HG02938 (cell line): Measurements from ENCODE around the gene KRTDAP.

Experiments
- ATAC-seq: cut with Tn5 transposase; IDR thresholded peaks from one replicate; pipeline ENCODE4 v1.9.1; 2021; ENCODE audit warnings: mild to moderate bottlenecking, moderate library complexity; ENCODE audit not compliant: unreplicated experiment

The KRTDAP gene

DNA sequence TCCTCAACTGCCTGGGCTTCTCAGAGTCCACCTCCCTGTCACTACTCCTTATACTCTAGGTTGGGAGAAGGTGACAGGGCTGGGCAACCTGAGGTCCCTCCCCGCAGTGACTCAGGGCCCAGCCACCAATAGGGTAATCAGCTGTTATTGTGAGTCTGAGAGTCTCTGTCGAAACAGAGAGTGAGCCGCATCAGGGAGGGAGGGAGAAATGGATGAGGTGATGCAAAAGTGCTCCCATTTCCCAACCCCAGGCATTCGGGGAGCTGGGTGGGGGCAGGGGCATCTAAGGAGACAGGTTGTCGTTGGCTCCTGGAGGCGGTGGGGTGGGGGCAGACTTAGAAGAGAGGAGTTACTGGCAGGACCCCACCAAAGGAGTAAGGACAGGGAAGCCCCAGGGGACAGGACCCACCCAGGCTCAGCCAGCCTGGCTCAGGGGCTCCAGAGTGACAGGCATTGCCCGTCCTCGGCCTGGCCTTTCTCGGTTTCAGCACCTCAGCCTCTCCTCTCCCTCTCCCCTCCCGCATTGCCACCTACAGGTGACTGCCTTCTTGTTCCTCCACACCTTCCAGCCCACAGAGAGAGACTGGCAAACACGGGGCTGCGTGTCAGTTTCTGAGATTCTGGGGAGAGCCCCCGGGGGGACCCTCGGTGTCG lies 23.5 kb upstream of the KRTDAP start, which contains the start of gene DMKN:
DMKN (minus strand) TSS at position 22 of the 654 bp plus-strand sequence. CDS start 174 bp downstream, outside the sequence.
- no peak for ATAC-seq

DNA sequence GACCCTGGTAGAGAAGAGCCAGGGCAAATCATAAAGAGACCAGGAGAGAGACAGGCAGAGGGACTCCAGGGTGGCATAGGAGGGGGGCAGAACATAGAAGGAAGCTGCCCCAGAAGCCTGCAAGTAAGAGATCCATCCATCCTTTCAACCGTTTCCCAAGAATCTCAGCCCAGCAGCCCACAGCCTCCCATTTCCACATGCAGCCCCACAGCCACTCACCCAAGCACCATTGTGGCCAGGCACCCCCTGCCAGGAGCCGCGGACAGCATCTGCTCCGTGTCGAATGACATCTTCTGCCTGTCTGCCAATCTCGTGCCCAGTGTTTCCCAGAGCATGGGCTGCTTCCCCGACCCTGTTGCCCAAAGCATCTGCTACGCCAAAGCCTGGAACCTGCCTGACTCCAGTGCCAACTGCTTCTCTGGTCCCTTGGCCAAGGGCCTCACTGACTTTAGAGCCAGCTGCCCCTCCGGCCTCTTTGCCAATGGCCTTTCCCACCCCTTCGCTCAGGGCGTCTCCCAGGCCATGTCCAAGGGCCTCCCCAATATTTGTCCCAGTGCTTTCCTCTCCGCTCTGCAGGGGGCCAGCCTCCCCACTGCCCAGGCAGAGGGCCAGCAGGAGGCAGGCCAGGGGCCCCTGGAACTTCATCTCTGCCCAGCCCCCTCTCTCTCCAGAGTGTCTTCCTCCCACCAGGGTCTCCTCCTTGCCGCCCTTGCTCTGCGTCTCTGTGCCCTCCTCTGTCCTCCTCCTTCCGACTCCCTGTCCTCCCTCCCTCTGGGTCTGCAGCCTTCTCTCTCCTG lies 22.8 kb upstream of the KRTDAP start:
- ATAC-seq, result no peak

DNA sequence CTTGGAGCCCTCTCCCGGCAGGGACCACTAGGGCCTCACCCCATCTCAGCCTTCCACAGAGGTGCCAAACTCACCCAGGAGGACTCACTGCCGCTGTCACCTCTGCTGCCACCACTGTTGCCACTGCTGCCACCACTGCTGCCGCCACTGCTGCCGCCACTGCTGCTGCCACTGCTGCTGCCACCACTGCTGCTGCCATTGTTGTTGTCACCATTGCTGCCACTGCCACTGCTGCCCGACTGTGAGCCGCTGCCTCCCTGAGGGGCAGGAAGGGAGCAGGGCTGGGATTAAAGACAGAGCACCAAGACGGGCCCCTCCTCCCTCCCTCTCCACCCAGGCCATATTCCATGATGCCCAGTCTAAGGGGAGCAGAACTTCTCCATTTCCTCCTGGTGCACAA lies 21.1 kb upstream of the KRTDAP start:
- no peak for ATAC-seq

DNA sequence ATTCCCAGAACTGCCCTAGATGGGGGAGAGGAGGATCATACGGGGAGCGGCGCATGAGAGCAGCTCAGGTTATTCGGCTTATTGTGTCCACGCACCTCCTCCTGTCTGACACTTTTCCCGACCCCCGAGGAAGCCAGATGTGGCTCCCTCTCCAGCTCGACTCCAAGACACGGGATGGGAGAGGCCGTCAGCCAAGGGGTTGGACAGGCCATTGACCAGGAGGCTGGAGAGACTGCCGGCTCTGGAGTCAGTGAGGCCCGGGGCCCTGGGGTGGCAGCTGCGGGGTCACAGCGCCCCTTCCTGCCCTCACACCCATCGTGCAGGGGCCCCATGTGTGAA lies 20.3 kb upstream of the KRTDAP start:
- no peak for ATAC-seq

DNA sequence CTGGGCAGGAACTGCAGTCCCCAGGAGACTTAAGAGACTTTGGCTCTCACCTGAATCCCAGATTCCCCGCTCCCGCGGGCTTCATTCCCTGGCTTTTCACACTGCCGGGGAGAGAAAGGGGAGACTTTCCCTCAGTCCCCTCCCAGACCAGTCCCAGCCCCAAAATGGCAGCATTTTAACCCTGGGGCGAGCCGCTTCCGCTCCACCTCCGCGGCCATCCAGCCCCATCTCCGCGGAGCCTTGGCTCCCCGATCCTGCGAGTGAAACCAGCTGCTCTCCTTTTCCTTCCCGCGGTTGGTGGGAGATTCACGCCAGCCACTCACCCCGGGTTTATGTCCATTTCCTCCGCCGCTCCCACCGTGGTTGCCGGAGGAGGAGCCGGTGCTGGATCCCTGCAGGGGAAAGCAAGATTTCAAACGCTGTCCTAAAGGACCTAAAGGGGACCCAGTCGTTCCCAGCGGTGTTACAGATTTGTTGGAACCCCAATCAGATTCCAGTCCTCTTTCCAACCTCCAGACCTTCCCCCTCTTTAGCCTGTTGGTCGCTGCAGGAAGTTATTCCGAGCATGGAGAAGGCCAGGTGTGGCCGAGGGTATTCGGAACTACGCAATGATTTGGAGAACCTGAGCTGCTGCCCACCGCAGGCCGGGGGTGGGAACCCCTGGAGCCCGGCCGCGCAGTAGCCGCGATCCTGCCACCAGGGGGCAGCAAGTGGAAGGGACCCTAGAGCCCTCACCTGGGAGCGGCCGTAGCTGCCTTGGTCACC lies 19.8 kb upstream of the KRTDAP start:
- ATAC-seq, result no peak

DNA sequence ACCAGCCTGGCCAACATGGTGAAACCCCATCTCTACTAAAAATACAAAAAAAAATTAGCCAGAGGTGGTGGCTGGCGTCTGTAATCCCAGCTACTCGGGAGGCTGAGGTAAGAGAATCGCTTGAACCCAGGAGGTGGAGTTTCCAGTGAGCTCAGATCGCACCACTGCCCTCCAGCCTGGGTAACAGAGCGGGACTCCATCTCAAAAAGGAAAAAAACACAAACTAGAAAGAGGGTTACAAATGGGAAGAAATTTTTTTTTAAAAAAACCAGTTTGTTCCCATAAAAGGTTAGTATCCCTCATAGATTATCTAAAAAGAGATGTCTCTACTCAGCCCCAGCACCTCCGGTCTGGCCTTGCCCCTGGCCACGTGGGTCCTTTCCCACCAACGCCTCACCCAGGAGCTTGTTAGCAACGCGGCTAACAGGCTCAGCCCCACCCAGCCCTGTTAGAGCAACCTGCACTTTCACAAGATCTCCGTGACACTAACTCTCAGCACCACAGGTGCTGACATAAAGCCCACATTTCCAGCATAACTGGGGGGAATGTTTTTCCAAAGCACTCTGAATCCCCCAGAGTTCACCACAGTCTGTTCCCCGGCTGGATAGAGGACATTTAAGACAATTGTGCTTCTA lies 18.9 kb upstream of the KRTDAP start:
- ATAC-seq, result no peak

DNA sequence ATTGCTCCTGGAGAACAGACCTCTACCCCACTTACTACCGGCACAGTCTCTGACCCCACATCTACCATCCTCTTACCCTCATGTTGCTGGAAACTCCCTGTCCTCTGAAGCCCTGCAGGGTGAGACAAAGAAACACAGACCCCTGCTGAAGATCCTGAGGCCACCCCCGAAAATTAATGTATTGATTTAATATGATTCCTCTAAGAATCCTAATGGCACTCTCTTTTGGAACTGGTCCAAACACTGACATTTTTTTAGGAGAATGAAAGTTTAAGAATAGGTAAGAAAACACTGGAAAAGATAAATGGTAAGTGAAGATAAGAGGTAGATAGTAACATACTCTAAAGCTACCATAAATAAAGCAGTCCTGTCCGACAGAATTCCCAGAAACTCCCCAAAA lies 17.9 kb upstream of the KRTDAP start:
- ATAC-seq, result no peak

DNA sequence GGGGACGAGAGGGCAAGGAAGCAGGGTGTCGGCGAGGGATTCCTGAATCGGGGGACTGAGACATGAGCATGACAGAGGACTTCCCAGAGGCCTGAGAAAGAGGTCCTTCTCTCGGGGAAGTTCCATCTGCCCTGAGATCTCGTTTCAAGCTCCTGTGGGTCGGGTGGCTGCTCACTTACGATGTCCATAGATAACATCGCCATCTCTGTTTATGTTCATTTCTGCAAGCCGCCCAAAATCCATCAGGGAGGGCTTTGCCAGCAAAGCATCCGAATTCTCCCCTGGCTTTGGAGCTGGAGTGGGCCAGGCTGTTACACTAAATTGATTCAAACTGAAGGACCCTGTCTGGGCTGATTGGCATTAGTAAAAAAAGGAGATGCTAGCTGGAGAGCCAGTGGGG lies 17.3 kb upstream of the KRTDAP start:
- no peak for ATAC-seq

DNA sequence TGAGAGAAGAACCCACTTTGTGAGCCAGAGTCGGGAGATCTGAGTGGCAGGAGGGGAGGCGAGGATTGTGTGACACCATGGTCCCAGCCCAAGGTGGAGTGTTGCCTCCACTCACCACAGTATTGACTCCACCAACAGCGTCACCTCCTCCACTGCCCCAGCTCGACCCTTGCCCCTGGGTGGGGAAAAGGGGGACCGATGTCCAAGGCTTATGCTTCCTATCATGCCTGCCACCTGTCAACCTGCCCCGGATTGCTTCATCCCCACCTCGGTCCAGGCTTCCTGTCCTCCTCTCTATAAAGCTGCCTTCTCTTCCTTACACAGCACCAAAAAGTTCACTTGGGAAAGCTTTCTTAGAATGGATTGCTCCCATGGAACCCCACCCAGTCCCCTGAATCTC lies 15.7 kb upstream of the KRTDAP start:
- no peak for ATAC-seq

DNA sequence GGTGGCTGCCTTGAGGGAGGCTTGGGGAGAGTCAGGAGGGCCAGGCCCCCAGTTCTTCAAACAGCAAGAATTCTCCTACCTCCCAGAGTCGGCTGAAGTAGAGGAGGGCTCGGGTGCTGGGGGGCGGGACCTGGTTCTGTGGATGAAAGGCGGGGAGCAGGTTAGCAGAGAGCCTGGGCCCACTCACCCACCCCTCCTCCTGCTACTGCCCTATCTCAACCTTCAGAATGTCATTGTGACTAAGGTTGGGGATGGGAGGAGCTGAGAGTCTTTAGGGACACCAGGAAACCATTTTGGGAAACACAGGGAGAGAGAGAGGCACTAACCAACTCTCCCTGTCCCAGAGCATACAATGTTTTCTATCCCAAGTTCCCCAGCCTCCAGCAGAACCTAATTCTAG lies 12.5 kb upstream of the KRTDAP start:
- ATAC-seq, result no peak

DNA sequence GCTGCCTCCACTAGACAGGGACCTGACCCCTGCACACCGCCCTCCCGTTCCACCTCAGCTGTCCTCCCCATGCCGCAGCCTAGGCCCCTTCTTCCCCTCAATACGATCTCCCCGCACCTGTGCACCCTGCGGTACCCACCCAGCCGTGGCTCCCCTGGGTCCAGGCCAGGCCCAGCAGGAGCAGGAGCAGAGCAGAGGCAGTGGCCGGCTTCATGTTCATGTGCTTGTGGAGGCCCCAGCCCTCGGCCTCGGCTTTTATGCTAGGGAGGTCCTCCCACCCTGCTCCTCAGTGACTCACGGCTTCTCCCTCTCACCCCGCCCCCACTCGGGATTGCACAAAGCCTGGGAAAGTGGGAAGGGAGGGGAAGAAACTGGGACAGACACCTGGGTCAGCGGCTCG lies 11.4 kb upstream of the KRTDAP start:
- ATAC-seq, result no peak

DNA sequence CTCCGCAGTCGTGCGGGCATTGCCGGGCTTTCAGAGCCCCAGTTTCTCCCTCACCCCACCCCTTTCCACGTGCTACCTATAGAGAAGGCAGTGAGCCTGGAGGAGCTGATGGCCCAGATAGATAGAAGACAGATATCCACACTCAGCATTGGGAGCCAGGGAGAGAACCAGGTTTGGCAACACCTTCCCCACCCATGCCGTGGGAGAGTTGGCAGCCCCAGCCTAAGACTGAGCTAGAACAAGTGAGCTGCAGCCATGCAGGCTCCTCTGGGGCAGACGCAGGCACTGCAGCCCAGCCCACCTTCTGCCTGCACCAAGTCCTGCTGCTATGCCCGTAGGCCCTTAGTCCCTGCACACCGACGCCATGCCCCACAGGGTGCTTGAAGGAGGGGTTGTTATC lies 10.3 kb upstream of the KRTDAP start:
- ATAC-seq, result no peak

DNA sequence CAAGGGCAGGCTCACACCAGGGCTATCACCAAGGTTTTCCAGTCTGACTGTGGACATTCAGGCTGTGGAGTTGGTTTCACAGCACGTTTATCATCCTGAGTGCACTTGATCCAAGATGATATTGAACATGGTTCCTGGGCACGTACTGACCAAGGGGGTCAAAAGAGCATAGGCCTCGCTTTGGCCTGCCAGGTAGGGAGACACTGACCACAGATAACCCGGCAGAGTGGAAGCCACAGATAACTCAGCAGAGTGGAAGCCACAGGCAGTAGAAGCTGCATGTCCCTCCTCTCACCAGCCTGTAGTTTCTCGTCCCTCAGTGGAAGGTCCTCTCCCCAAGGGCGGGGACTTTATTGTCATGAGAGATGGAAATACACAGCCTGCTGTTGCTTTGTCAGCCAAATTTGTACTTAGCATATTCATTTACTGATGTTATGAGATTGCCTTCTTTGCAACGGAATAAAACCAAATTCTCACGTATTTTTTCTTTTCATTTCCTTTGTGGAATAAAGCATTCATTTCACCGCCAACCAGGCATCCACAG lies 8.8 kb upstream of the KRTDAP start:
- ATAC-seq, result no peak

DNA sequence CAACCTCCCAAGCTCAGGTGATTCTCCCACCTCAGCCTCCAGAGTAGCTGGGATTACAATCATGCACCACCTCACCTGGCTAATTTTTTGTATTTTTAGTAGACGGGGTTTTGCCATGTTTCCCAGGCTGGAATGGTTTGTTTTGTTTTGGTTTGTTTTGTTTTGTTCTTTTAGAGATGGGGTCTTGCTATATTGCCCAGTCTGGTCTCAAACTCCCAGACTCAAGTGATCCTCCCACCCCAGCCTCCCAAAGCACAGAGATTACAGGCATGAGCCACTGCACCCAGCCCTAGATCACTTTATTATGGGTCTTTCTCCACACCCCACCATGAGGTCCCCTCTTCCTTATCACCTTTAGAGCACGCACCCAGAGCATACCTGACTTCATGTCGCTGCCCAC lies 8.0 kb upstream of the KRTDAP start:
- ATAC-seq, result no peak

DNA sequence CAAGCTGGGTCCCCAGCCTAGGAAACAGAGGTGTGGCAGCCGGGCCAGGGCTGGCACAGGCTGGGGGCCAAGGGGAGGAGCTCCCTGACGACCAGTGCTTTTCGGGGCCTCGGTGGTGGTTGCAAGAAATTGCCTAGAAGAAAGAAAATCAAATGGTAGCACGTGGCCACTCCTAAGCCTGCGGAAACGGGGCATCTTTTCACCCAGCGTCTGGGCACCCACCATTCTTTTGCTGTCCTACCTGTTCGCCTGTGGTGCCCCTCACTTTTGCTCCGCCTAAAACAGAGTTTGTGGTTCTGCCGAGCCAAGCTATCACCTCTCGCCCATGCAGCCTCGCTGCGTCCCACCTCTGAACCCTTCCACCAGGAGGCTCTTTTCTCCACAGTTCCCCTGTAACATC lies 7.1 kb upstream of the KRTDAP start:
- ATAC-seq, result no peak

DNA sequence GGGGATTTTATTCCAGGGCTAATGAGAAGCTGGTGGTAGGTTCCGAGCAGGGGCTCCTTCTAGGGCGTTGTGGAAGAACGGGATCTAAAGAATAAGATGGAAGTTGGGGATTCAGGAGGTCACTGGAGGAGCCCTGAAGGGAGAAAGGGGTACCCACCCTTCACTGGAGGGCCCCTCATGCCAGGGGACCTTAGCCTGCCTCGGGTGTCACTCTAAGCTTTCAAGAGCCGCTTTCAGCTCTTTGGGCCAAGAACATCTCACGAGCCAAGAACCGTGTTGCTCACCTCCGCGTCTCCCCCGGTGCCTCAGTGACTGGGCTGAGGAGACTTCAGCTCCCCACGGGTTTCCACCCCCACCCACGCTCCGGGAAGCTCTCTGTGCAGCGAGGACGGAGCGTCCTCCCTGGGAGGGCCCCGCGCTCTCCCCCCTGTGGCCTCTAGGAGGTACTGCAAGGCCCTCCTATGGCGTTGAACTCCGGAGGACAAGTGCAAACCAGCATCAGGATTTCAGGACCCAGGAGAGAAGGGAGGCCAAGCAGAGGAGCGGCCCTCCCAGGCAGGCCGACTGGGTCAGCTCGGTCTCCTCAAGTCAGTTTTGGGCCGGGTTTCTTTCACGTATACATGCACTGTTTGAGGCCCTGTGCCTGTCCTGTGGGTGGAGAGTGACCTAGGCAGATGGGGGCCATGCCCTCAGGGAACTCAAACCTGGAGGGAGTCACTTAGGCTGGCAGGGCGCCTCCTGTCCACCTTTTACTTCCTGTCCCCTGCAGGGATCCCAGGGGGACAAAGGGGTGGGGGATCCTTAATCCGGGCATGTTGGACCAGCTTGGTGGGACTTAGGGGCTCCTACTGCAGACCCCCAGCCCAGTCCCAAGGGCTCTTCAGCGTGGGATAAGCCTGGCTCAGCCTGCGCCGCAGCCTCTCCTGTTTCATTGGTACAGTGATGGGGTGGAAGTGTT lies 5.1 kb upstream of the KRTDAP start:
- ATAC-seq, result no peak

DNA sequence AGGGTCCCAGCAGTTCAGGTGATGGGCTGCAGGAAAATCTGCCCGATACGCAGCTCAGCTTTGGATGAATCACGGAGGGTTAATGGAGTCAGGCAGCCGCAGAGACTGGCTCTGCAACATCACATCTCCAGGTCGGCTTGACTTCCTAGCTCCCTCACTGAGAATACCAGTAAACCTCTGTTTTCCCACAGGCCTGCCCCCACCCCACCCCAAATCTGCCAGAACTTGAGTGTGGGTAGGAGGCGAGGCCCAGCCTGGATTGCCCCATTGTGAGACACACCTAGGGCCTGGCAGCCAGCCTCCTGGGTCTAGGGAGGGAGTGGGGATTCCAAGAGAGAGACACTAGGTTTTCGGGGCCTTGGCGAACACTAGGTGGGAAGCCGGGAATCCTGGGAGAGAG lies 3.7 kb upstream of the KRTDAP start:
- ATAC-seq, result no peak

DNA sequence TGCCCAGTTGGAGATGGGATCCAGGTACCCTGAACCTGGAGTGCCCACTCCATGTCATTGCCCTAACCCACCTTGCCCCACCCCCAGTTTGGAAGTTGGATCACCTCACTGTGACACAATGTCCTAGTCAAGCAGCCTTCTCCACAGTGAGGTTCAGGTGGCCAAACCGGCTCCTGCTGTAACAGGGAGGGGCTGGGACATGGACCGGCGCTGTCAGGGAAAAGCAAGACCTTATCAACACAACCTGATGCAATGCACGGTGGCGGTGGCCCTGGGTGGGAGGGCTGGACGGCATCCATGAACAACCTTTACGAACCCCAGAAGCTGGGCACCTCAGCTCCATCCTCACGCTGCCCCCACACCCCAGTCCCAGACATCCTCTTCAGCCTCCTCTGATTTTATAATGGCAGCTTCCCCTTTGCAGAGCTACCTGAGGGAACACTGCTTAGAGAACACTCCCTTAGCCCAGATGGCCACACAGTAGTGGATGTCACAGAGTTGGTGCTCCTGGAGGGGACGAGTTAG lies 1.6 kb upstream of the KRTDAP start:
- no peak for ATAC-seq

DNA sequence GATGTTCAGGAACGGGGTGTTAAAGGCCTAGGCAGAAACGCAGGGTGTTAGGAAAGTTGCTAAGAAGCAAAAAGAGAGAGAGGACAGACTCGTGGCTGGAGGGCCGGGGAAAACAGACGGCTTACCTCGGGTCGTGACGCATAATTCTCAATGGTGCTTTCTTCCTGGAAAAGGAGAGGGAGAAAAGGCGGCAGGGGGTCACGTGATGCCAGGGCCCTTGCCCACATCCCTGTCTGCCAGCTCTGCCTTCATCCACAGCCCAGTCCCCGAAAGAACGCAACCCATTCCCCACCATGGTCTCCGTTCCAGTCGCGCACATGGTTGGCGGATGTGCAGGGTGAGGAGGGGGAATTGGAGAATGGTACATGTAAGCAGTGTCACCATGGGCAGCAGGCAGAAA lies 1.6 kb downstream of the KRTDAP start:
- ATAC-seq, result no peak

DNA sequence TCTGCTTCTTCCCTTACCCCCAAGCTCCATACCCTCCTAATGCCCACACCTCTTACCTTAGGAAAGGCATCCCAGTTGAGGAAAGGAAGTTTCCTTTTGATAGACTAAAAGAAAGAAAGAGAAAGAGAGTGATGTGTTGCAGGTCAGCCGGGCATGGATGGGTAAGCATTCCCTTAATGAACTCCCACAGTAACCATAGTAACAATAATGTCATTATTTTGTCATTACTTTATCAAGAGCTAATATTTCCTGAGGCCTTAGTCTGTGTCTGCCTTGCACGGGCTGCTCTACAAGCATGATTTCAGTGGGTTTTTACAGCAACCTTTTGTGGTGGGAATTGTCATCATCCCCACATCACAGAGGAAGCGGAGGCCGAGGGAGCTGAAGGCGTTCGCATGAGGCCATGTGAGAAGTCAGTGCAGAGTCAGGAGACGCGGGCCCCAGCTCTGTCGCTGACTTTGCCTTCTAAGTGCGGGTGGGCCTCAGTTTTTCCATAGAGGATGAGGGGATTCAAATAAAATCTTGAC lies 2.5 kb downstream of the KRTDAP start:
- ATAC-seq, result no peak
